OCI-LY1 (cell line): ENCODE results near the gene SEPSECS.

Experiments
- H2AFZ ChIP-seq: fragments of 200-600 bp; sonication (generic), shearing (Covaris generic); 2 replicates; pipeline ENCODE4 v1.6.0; 2014; ENCODE audit warnings: antibody characterized with exemption, mild to moderate bottlenecking, low read length
- H3F3A ChIP-seq: fragments of 200-600 bp; sonication (generic), shearing (Covaris generic); 2 replicates; pipeline ENCODE4 v1.6.0; 2014; ENCODE audit warnings: mild to moderate bottlenecking, antibody characterized with exemption, low read length, moderate library complexity; ENCODE audit not compliant: insufficient read depth
- H3K27ac ChIP-seq: fragments of 200-600 bp; sonication (generic); 2 replicates; pipeline ENCODE4 v1.5.1; 2014; ENCODE audit warnings: low read length, mixed run types, mild to moderate bottlenecking, low read depth; ENCODE audit not compliant: poor library complexity, severe bottlenecking
- H3K27me3 ChIP-seq: fragments of 200-600 bp; sonication (generic); 2 replicates; pipeline ENCODE4 v1.6.0; 2014; ENCODE audit warnings: antibody characterized with exemption, mild to moderate bottlenecking, low read length, moderate library complexity; ENCODE audit not compliant: insufficient read depth
- H3K36me3 ChIP-seq: fragments of 200-600 bp; sonication (generic); 2 replicates; pipeline ENCODE4 v1.6.1; 2014; ENCODE audit warnings: mild to moderate bottlenecking, antibody characterized with exemption, low read length, moderate library complexity, mixed read lengths; ENCODE audit not compliant: insufficient read depth
- H3K4me1 ChIP-seq: fragments of 200-600 bp; sonication (generic); 2 replicates; pipeline ENCODE4 v1.5.1; 2014; ENCODE audit warnings: mild to moderate bottlenecking, low read length, moderate library complexity; ENCODE audit not compliant: insufficient read depth, severe bottlenecking
- H3K4me2 ChIP-seq: fragments of 200-600 bp; sonication (generic), shearing (Covaris generic); 2 replicates; pipeline ENCODE4 v1.6.1; 2014; ENCODE audit warnings: low read length
- H3K4me3 ChIP-seq: fragments of 200-600 bp; sonication (generic); 2 replicates; pipeline ENCODE4 v1.5.1; 2014; ENCODE audit warnings: low read length, low read depth, mild to moderate bottlenecking, mixed read lengths; ENCODE audit not compliant: poor library complexity, severe bottlenecking
- H3K79me2 ChIP-seq: fragments of 200-600 bp; shearing (Covaris generic); 2 replicates; pipeline ENCODE4 v1.6.1; 2016; ENCODE audit warnings: mixed run types, low read length, mixed read lengths; ENCODE audit not compliant: insufficient read depth
- H3K9ac ChIP-seq: fragments of 200-600 bp; sonication (generic), shearing (Covaris generic); 2 replicates; pipeline ENCODE4 v1.6.1; 2014; ENCODE audit warnings: mild to moderate bottlenecking, low read length, mixed read lengths
- H3K9me2 ChIP-seq: fragments of 200-600 bp; sonication (generic), shearing (Covaris generic); 2 replicates; pipeline ENCODE4 v1.6.1; 2014; ENCODE audit warnings: low read depth, mild to moderate bottlenecking, low read length, mixed read lengths
- H3K9me3 ChIP-seq: fragments of 200-600 bp; shearing (Covaris generic); 2 replicates; pipeline ENCODE4 v1.6.1; 2014; ENCODE audit warnings: low read length, mixed read lengths
- H4K20me1 ChIP-seq: fragments of 200-600 bp; sonication (generic), shearing (Covaris generic); 2 replicates; pipeline ENCODE4 v1.6.0; 2016; ENCODE audit warnings: mild to moderate bottlenecking, low read length; ENCODE audit not compliant: insufficient read depth
- EZH2 ChIP-seq: fragments of 200-600 bp; sonication (generic), shearing (Covaris generic); IDR thresholded peaks from 2 replicates; pipeline ENCODE4 v1.8.0; 2017; ENCODE audit warnings: borderline replicate concordance, mixed run types, mild to moderate bottlenecking, antibody characterized with exemption, low read length, moderate library complexity, mixed read lengths
- TF ChIP-seq, protein P1 (sequence below): fragments of 200-600 bp; sonication (generic), shearing (Covaris generic); IDR thresholded peaks from 2 replicates; pipeline ENCODE4 v1.5.1; 2017; ENCODE audit warnings: mild to moderate bottlenecking, antibody characterized with exemption, low read length, moderate library complexity, mixed read lengths

Gene SEPSECS

DNA sequence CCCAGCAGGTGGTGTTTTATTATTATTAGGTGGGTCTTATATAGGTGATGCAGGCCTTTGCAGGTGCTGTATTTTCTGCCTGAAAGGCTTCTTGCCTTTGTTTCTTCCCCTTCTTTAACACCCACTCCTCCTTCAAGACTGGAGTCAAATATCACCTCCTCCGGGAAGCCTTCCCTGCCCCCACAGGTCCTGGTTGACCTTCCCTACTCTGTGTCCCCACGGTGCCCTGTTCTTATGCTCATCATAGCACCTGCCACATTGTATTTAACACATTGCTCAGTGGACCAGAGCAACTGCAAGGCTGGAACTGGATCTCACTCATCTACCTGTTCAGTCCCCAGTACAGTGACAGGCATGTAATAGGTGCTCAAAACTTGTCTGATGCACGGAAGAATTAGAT lies 89.7 kb downstream of the SEPSECS start:
- no peaks in the 10 kb centered on the region for H3K36me3 ChIP-seq
- H3K9ac ChIP-seq: no peak overlapping the region
- H4K20me1 ChIP-seq: no peaks in the 10 kb centered on the region
- no peak overlapping the region for H3K4me2 ChIP-seq
- H3K9me2 ChIP-seq: no peaks in the 10 kb centered on the region
- no peak for TF ChIP-seq EZH2
- TF ChIP-seq, protein P1, sequence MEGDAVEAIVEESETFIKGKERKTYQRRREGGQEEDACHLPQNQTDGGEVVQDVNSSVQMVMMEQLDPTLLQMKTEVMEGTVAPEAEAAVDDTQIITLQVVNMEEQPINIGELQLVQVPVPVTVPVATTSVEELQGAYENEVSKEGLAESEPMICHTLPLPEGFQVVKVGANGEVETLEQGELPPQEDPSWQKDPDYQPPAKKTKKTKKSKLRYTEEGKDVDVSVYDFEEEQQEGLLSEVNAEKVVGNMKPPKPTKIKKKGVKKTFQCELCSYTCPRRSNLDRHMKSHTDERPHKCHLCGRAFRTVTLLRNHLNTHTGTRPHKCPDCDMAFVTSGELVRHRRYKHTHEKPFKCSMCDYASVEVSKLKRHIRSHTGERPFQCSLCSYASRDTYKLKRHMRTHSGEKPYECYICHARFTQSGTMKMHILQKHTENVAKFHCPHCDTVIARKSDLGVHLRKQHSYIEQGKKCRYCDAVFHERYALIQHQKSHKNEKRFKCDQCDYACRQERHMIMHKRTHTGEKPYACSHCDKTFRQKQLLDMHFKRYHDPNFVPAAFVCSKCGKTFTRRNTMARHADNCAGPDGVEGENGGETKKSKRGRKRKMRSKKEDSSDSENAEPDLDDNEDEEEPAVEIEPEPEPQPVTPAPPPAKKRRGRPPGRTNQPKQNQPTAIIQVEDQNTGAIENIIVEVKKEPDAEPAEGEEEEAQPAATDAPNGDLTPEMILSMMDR: no peak
- H3F3A ChIP-seq: no peaks in the 10 kb centered on the region
- H3K4me1 ChIP-seq: no peaks in the 10 kb centered on the region
- H3K27ac ChIP-seq: no peak overlapping the region
- H3K9me3 ChIP-seq: no peaks in the 10 kb centered on the region
- no peaks in the 10 kb centered on the region for H3K27me3 ChIP-seq
- no peaks in the 10 kb centered on the region for H3K79me2 ChIP-seq
- H3K4me3 ChIP-seq: no peak overlapping the region
- H2AFZ ChIP-seq: no peak overlapping the region
